Frontal cortex (tissue), 4 donors: ENCODE measurements around the gene ZMYM2. TPM values are rescaled to one million over a fixed set of nuclear protein-coding genes. Genes with fewer than 3 reads are reported as not detected.

Experiments used
- DNase-seq, 2 donors: peaks; one replicate each; pipeline ENCODE4 v3.0.0; 2012; ENCODE audit warnings: low spot score in 2 of 2
- FAIRE-seq: peaks from 2 replicates; lab custom pipeline; 2012; peaks lifted over from hg19 to GRCh38; lab: Jason Lieb, UNC
- total RNA-seq: library from RNA; depleted of rRNA; stranded (reverse); fragments of >200 nt; gene quantifications from one replicate; pipeline ENCODE4 v1.2.3, GENCODE V29; 2014
- donor health status: control.
- donor health status: control.
- donor health status: control.

The ZMYM2 gene
- total RNA-seq, 1 donor from 2014 or later: 180 TPM

DNA sequence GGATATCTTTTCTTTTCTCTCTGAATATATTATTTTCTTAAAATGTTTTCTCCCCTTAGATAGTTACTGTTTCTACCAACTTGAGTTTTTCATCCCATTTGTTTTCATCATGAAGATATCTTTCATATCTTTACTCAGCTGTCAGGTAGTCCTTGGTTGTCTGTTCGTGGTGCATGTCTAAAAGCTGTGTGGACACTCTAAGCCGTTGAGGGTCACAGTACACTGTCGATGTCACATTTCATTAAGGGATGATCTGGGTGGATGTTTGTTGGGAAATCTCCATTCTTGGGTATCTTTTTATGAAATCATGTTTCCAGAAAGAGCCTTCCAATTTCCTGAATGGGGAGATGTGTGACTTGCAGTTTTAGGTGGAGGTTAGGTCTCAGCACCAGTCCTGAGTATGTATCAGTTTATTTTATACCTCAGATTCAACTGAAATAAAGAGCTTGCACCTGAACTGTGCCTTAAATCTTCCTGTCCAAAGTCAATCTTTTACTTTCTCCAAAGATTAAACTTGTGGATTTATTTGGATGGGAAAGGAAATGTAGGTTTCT is 23.2 kb downstream of the ZMYM2 start:
- DNase-seq (no peak), FAIRE-seq (no peak)

DNA sequence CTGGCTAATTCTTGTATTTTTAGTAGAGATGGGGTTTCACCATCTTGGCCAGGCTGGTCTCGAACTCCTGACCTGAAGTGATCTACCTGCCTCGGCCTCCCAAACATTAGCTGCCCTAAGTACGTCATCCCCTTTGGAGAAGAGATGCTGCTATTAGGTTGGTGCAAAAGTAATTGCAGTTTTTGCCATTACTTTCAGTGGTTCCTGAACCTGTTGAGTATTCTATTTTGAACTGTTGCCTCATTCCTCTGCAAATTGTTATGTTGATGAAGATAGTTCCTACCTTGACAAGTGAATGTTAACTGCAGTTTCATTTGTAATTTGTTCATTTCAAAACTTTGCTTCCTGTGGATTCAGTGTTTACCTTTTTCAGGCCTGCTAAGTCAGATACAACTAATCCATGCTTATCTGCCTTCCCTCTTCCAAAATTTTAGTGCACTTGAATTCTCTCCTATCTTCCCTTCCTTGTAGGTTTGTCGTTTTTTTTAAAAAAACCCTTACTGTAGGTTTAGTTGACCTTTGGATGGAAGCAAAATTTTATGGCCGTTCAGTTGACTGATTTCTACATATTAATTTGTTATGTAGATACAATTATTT is 24.0 kb downstream of the ZMYM2 start:
- FAIRE-seq (no peak), DNase-seq (no peak)

DNA sequence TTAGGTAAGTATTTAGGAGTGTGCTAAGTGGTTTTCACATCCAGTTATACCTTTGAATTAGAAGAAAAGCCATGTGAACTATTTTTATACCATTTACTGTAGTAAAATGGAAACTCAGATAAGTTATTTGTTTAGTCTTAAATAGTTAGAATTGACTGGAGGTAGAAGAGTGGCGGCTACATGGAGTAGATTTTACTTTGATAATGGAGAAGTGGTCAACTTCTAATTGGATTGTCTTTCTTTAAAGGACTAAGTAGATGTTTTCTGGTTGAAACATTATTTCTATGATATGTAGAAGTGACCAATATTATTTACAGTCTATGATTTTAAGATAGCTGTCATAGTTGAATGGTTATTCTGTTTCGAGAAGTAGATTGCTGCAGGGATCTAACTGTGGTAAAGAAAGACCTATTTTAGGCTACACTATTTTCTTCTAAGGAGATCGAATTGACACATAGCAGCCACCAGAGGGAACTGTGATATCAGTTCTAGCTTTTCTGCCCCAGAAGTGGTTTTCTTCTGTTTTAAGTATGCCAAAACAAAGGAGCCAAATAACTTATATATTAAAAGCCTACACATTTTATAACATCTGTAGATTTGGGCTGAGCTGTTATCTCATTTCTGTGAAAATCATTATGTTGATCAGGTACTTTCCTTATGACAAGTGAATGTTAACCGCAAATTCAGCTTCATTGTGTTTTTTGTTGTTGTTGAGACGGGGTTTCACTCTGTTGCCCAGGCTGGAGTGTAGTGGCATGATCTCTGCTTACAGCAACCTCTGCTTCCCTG is 26.1 kb downstream of the ZMYM2 start:
- peak in 1 of 2 donors; percentile 28 for DNase-seq
- no peak for FAIRE-seq

DNA sequence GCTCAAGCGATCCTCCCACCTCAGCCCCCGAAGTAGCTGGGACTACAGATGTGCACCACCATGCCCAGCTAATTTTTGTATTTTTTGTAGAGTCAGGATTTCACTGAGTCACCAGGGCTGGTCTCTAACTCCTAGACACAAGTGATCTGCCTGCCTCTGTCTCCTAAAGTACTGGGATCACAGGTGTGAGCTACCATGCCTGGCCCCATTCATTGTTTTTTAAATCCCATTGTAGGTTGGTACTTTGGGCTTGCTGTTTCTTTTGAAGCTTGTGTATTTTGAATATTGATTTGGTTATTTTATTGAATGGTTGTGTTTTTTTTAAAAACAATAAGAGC is 26.7 kb downstream of the ZMYM2 start:
- FAIRE-seq (no peak), DNase-seq (no peak)

DNA sequence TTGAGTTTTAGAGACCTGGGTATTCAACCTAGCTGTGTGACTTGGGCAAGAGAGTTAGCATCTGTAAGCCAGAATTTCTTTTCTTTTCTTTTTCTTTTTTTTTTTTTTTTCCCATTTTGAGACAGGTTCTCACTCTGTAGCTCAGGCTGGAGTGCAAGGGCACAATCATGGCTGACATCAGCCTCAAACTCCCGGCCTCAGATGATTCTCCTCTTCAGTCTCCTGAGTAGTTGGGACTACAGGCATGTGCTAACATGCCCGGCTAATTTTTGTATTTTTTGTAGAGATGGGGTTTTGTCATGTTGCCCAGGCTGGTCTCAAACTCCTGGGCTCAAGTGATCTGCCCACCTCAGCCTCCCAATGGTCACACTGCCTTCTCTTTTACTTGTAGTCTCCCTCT is 33.0 kb downstream of the ZMYM2 start:
- DNase-seq: no peak
- no peak for FAIRE-seq

DNA sequence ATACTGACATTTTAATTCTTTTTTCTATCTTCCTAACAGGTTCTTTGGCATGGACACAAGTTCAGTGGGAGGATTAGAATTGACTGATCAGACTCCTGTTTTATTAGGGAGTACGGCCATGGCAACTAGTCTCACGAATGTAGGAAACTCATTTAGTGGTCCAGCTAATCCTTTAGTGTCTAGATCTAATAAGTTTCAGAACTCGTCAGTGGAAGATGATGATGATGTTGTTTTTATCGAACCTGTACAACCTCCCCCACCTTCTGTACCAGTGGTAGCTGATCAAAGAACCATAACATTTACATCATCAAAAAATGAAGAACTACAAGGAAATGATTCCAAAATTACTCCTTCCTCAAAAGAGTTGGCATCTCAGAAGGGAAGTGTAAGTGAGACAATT is 34.5 kb downstream of the ZMYM2 start:
- DNase-seq (no peak), FAIRE-seq (no peak)

DNA sequence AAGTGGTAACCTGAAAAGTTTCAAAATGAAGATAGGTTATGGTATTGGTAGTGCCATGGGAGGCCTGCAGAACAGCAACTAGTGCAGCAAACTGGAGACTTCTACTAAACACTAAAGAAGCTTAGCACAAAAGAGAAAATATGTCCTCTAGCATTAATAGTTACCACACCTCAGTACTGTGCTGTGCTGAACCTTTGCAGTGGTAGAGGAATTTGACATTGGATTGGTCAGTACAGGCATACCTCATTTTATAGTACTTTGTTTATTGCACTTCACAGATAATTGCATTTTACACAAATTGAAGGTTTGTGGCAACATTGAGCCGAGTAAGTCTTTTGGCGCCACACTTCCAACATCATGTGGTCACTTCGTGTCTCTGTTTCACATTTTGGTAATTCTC is 40.4 kb downstream of the ZMYM2 start:
- DNase-seq (no peak), FAIRE-seq (no peak)

DNA sequence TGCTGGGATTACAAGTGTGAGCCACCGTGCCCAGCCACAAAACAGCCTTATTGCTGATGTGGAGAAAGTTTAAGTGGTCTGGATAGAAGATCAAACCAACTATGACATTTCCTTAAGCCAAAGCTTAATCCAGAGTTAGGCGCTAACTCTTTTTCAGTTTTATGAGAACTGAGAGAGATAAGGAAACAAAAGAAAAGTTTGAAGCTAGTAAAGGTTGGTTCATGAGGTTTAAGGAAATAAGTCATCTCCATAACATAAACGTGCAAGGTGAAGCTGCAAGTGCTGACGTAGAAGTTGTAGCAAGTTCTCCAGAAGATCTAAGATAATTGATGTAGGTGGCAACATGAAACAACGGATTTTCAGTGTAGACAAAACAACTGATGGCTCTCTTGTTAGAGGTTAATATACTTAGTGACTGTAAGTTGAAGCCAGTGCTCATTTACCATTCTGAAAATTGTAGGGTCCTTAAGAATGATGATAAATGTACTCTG is 41.6 kb downstream of the ZMYM2 start:
- FAIRE-seq: no peak
- no peak for DNase-seq

DNA sequence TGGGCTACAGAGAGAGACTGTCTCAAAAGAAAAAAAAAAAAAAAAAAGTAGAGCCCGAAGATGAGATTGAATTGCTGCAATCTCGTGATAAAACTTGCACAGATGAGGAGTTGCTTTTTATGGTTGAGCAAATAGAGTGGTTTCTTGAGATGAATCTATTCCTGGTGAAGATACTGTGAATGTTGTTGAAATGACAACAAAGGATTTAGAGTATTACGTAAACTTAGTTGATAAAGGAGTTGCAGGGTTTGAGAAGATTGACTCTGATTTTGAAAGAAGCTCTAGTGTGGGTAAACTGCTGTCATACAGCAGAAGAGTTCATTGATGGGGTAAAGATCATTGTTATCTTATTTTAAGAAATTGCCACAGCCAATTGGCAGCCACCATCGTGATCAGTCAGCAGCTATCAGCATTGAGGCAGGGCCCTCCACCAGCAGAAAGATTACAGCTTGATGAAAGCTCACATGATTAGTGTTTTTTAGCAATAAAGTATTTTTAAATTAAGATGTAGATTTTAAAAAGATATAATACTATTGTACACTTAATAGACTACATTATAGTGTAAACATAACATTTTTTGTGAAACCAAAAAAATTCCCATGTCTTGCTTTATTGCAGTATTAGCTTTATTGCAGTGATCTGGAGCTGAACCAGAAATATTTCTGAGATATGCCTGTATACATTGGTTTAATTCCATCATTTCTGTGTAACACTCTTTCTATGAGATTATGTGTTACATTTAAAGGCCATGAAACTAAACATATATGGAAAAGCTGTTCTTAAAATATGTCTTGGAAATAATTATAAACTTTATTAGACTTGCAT is 43.1 kb downstream of the ZMYM2 start:
- no peak for DNase-seq
- FAIRE-seq: no peak

DNA sequence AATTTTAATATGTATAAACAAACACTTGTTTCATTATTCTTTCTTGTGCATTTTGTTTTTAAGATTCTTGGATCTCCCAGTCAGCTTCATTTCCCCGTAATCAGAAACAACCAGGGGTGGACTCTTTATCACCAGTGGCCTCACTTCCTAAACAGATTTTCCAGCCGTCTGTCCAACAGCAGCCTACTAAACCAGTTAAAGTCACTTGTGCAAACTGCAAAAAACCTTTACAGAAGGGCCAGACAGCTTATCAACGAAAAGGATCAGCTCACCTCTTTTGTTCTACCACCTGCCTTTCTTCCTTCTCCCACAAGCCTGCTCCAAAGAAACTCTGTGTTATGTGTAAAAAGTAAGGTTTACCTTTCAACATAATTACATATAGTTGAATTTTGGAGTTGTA is 44.3 kb downstream of the ZMYM2 start:
- DNase-seq (no peak), FAIRE-seq (no peak)

DNA sequence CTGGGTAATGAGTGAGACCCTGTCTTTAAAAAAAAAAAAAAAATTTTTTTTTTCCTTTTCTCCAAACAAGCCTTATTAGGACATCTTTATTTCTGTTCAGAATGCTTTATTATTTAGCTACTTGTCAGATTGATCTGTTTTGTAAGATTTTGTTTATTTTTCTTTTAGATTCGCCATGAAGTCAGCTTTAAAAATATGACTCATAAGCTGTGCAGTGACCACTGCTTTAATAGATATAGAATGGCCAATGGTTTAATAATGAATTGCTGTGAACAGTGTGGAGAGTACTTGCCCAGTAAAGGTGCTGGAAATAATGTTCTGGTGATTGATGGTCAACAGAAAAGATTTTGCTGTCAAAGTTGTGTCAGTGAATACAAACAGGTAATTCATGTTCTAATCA is 47.7 kb downstream of the ZMYM2 start:
- DNase-seq (no peak), FAIRE-seq (no peak)

DNA sequence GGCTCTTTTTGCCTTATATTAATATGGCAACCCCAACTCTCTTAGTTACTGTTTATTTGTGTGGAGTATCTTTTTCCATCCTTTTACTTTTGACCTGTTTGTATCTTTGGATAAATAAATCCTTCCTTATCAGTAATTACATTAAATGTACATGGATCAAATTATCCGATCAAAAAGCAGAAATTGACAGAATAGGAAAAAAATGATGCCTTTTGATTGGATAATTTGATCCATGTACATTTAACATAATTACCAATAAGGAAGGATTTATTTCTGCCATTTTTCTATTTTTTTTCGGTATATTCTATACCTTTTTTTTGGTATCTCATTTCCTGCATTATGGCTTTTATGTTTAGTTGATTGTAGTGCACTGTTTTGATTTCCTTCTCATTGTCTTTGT is 57.2 kb downstream of the ZMYM2 start:
- DNase-seq (no peak), FAIRE-seq (no peak)

DNA sequence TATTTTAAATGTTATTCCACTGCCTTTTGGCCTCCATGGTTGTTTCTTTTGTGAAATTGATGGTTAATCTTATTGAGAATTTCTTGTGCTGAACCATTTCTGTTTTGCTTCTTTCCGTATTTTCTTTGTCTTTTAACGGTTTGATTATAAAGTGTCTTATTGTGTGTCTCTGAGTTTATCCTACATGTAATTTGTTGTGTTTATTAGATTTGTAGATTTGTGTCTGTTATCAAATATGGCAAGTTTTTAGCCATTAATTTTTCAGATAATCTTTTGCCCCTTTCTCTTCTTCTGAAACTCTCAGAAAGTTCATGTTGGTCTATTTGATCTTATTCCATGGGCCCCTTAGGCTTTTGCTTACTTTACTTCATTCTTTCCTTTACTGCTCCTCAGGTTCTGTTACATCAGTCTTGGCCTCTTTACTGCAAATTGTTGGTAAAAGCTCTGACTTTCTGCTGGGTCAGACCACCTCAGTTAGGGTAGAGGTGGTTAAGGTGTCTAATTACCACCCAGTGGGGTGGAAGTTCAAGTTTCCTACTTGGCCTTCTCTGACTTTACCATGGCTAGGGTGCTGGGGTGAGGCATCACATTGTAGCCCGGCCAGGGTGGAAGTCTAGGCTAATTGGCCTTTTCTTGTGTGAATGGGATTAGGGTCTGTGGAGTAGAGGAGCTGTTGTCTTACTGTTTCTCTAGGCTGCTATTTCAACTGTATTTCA is 58.3 kb downstream of the ZMYM2 start:
- FAIRE-seq (no peak), DNase-seq (no peak)

DNA sequence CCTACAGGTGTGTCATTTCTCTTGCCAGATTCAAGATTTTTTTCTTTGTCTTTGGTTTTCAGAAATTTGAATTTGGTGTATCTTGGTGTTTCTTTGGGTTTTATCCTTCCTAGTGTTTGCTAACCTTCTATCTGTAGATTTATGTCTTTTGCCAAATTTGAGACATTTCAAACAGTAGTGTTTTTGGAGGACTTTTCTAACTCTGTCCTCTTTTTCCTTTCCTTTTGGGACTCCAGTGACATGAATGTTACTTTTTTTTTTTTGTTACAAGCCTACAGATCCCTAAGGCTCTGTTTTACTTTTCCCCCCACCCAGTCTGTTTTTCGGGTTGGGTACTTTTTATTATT is 58.8 kb downstream of the ZMYM2 start:
- DNase-seq (no peak), FAIRE-seq (no peak)

DNA sequence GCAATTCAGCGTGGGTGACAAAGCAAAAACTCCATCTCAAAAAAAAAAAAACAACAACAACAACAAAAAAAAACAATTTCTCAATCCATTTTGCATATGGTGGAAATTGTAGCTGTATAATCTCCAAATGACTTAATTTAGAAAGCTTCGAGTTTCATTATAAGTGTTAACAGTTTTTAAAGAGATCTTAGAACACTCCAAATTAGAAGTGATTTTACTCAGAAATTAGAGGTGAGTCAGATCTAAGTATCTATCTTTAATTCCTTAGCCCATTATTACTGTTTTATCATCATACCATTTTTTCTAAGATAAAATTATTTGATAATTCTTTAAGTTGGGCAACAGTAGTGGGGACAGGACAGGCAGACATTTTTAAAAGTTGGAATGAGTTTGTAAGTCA is 60.5 kb downstream of the ZMYM2 start:
- FAIRE-seq: no peak
- DNase-seq: no peak

DNA sequence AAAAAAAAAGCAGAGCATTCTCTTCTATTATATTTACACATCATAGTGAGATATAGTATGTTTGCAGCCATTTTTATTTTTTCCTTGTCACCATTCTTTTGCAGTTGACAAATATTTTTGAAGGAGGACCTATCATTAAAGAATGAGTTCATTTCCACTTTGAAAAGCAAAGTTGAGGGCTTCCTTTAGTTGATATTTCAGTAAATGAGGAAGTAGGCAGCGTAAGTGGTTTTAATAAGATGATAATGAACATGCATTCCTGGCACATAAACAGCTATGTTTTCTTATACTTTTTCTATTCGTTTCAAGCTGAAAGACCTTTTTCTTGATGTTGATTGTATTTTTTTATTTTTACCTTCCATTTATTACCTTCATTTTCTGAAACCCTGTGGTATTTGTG is 66.2 kb downstream of the ZMYM2 start:
- no peak for DNase-seq
- no peak for FAIRE-seq

DNA sequence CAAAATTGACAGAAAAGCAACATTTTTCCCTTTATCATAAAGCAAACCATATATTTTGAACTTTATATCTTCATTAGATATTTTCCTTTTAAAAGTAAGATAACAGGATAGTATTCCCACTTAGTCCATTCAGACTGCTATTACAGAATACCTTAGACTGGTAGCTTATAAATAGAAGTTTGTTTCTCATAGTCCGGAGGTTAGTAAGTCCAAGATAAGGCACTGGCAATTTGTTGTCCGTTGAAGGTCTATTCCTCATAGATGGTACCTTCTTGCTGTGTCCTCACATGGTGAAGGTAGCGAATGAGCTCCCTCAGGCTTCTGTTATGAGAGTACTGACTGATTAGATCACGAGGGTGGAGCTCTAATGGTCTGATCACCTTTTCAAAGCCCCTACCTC is 70.4 kb downstream of the ZMYM2 start:
- FAIRE-seq: no peak
- DNase-seq: no peak

DNA sequence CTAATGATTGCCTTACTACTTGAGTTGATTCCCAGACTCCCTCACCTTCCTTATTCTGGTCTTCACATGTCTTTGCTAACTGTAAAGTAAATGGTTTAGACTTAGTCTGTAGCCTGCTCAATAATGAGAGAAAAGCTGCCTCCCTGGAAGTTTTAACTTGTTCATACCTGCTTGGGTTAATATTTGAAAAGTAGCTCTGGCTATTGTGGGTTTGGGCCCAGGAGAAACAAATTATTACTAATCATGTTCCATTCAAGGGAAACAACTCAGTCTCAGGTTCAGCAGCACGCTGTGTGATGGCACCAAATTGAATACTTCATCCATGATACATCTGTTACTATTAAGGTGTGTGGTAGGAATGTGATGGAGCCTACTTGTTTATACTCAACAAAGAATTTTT is 75.0 kb downstream of the ZMYM2 start:
- FAIRE-seq (no peak), DNase-seq (no peak)

DNA sequence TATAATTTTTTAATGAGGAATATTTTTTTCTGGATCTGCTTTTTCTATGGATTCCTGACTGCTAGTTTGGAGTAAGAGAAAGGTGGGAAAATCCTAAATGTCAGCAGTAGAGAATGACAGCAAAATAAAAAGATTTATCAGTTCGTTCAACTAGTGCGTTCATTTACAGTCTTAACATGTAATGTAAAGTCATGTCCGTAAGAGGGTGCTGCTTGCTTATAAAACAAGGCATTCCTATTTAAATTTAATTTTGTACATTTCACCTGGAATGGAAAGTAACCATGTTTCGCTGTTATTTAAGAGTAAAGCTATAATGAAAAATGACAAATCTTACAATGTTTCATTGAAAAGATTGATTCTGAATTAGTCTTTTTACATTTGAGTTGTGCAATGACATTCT is 76.6 kb downstream of the ZMYM2 start:
- peak; percentile 37 for FAIRE-seq
- DNase-seq: no peak

DNA sequence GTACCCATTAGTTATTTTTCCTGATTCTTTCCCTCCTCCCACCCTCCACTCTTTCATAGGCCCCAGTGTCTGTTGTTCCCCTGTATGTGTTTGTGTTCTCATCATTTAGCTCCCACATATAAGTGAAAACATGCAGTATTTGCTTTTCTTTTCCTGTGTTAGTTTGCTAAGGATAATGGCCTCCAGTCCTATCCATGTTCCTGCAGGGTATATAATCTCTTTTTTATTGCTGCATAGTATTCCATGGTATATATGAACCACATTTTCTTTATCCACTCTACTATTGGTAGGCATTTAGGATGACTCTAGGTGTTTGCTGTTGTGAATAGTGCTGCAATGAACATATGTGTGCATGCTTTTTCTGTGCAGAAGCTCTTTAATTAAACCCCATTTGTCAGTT is 79.4 kb downstream of the ZMYM2 start:
- DNase-seq: no peak
- no peak for FAIRE-seq
